Mucosa of descending colon (tissue), 3 donors: ENCODE measurements around the gene PPP1R16B. TPM values are rescaled to one million over a fixed set of nuclear protein-coding genes. Genes with fewer than 3 reads are reported as not detected.

Experiments
- ATAC-seq: fragments of 200-7000 bp; cut with Tn5 transposase; one replicate; pipeline ENCODE4 v1.9.1; 2020; ENCODE audit warnings: mild to moderate bottlenecking, moderate library complexity
- DNase-seq, 3 donors: peaks; one replicate each; pipeline ENCODE4 v3.0.0-alpha.2; 2020
- H3K36me3 ChIP-seq: fragments of 200-600 bp; one replicate; pipeline ENCODE4 v1.8.0; 2021; ENCODE audit warnings: low read depth, mild to moderate bottlenecking
- H3K4me1 ChIP-seq: fragments of 200-600 bp; one replicate; pipeline ENCODE4 v1.8.0; 2021; ENCODE audit warnings: low read depth, mild to moderate bottlenecking
- H3K4me3 ChIP-seq: fragments of 200-600 bp; one replicate; pipeline ENCODE4 v1.8.0; 2021; ENCODE audit warnings: mild to moderate bottlenecking
- H3K9me3 ChIP-seq: fragments of 200-600 bp; one replicate; pipeline ENCODE4 v1.8.0; 2021; ENCODE audit warnings: mild to moderate bottlenecking
- intact Hi-C, 2 donors: fragments of 100-400 bp; cut with DNase I in 1 of 2; cut with micrococcal nuclease in 1 of 2; formaldehyde crosslinking; loops; one replicate each; pipeline versions ENCODE4 v1.11.0 to v1.11.1; 2022; cut with DNase I, micrococcal nuclease
- total RNA-seq, 3 donors: library from RNA; stranded (reverse); fragmentation: NEBNext Ultra II Directional in 2 of 3; extraction: Animal tissue kit (Norgen Biotek cat#: 25700) in 2 of 3; gene quantifications; one replicate each; pipeline versions ENCODE4 v1.2.1 to v1.2.4, GENCODE V29; 2021 to 2023
- TF ChIP-seq, protein P1 (sequence below): fragments of 200-600 bp; IDR thresholded peaks from one replicate; pipeline ENCODE4 v1.8.0; 2022; ENCODE audit warnings: antibody characterized with exemption, mild to moderate bottlenecking
- donor health status: DM: no; HTN: no; CAD: no; lungs with moderate emphysema.
- donor health status: DM: no; HTN: no; CAD: no.
- donor health status: DM: no; HTN: yes; CAD: no.

PPP1R16B gene
- total RNA-seq, 3 donors from 2014 or later = 4.4 to 5.6 (median 4.4) TPM

DNA sequence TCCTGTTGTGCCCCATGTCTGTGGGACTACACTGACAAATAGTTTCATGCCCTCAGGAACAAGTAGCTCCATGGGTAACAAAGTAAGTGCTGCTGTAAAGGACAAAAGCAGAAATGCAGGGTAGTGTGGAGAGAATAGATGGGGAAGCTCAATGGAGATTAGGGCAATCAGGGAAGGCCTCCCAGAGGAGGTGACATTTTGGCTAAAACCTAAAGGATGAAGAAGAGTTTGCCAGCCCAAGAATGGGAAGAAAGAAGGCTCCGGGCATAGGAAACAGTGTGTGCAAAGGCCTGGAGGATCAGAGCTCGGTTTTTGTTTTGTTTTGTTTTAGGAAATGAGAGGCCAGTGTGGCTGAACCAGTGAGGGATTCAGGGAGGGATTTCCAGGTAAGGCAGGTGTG lies 77.1 kb downstream of the PPP1R16B start:
- intact Hi-C loops = no loop called here
- H3K4me1 ChIP-seq = no peaks in the 10 kb centered on the region
- no peak for DNase-seq

GRCh38 chr20:38883081-38883980 lies 77.8 kb downstream of the PPP1R16B start:
- no peaks in the 10 kb centered on the region for H3K4me1 ChIP-seq
- H3K36me3 ChIP-seq = no peaks in the 10 kb centered on the region
- ATAC-seq (peak; percentile 22), DNase-seq (no peak)
- H3K9me3 ChIP-seq = no peaks in the 10 kb centered on the region
- H3K4me3 ChIP-seq = no peak overlapping the region
- intact Hi-C loops = no loop called here
- TF ChIP-seq, protein P1, sequence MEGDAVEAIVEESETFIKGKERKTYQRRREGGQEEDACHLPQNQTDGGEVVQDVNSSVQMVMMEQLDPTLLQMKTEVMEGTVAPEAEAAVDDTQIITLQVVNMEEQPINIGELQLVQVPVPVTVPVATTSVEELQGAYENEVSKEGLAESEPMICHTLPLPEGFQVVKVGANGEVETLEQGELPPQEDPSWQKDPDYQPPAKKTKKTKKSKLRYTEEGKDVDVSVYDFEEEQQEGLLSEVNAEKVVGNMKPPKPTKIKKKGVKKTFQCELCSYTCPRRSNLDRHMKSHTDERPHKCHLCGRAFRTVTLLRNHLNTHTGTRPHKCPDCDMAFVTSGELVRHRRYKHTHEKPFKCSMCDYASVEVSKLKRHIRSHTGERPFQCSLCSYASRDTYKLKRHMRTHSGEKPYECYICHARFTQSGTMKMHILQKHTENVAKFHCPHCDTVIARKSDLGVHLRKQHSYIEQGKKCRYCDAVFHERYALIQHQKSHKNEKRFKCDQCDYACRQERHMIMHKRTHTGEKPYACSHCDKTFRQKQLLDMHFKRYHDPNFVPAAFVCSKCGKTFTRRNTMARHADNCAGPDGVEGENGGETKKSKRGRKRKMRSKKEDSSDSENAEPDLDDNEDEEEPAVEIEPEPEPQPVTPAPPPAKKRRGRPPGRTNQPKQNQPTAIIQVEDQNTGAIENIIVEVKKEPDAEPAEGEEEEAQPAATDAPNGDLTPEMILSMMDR = no peak

More for the DNA sequence above, 77.1 kb downstream of the PPP1R16B start:
- H3K4me3 ChIP-seq = no peak overlapping the region
- H3K9me3 ChIP-seq = no peaks in the 10 kb centered on the region
- TF ChIP-seq, protein P1 = no peak
- no peak for ATAC-seq
- no peaks in the 10 kb centered on the region for H3K36me3 ChIP-seq

DNA sequence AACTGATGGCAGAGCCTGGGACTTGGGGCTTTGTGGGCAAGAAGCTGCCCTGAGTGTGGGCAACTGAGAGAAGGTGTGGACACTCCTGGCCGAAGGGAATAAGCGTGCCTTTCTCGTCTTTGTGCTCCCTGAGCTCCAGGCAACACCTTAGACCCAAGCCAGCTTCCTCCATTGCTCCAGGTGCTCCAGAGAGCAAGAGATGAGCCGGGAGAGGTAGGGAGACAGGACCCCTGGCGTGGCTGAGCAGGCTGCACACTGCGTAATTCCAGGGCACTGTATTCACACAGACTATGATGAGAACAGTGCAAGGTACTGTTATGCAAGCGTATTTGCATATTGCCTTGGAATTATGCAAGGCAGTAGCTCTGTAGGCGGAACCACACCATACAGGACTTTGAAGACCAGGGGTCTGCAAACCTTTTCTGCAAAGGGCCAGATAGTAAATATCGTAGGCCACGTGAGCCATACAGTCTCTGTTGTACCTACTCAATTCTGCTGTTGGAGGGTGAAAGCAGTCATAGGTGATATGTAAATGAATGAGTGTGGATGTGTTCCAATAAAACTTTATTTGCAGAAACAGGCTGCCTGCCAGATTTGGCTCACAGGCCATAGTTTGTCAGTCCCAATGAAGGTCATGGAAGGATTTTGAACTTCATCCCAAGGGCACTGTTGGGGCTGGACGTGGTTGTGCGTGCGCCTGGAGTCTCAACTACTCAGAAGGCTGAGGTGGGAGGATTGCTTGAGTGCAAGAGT lies 78.7 kb downstream of the PPP1R16B start:
- ATAC-seq = peak; percentile 10
- no peak overlapping the region for H3K4me3 ChIP-seq
- H3K9me3 ChIP-seq = no peaks in the 10 kb centered on the region
- no peaks in the 10 kb centered on the region for H3K4me1 ChIP-seq
- intact Hi-C loops = no loop called here
- no peaks in the 10 kb centered on the region for H3K36me3 ChIP-seq
- DNase-seq = no peak
- TF ChIP-seq, protein P1 = no peak

GRCh38 chr20:38885357-38885756 lies 79.9 kb downstream of the PPP1R16B start:
- ATAC-seq (no peak), DNase-seq (no peak)
- Histone ChIP-seq H3K4me1 (no peaks in the 10 kb centered on the region), H3K9me3 (no peaks in the 10 kb centered on the region), H3K36me3 (no peaks in the 10 kb centered on the region), H3K4me3 (no peak overlapping the region)
- intact Hi-C loops = no loop called here
- TF ChIP-seq, protein P1 = no peak

GRCh38 chr20:38888059-38888831 lies 82.7 kb downstream of the PPP1R16B start:
- H3K36me3 ChIP-seq = no peaks in the 10 kb centered on the region
- H3K4me3 ChIP-seq = no peak overlapping the region
- no peak for ATAC-seq
- no peaks in the 10 kb centered on the region for H3K9me3 ChIP-seq
- intact Hi-C loops = no loop called here
- no peak for DNase-seq
- TF ChIP-seq, protein P1 = no peak
- no peaks in the 10 kb centered on the region for H3K4me1 ChIP-seq
